Measurements from ENCODE around the gene FAM47E.
A peak's percentile ranks its signal among the peaks of the same experiment; 100 is the strongest.

Gene FAM47E

GRCh38 chr4:76302826-76303438 is 51.4 kb downstream of the FAM47E start:
- no peak for DNase-seq

GRCh38 chr4:76305033-76305687 is 53.6 kb downstream of the FAM47E start:
- DNase-seq, result peak in 1 of 3 experiments; percentile 33

GRCh38 chr4:76305971-76306881 is 54.7 kb downstream of the FAM47E start, which contains the start of gene STBD1:
Gene STBD1, plus strand, starts transcription at chr4:76306733. Its CDS starts 37 bp downstream, at chr4:76306770.
- peak; percentile 30 to 87 (median 87) for DNase-seq

GRCh38 chr4:76306882-76307659 is 55.5 kb downstream of the FAM47E start:
- peak; percentile 19 to 77 (median 77) for DNase-seq

GRCh38 chr4:76307660-76308014 is 56.1 kb downstream of the FAM47E start:
- peak in 1 of 3 experiments; percentile 36 for DNase-seq

DNA sequence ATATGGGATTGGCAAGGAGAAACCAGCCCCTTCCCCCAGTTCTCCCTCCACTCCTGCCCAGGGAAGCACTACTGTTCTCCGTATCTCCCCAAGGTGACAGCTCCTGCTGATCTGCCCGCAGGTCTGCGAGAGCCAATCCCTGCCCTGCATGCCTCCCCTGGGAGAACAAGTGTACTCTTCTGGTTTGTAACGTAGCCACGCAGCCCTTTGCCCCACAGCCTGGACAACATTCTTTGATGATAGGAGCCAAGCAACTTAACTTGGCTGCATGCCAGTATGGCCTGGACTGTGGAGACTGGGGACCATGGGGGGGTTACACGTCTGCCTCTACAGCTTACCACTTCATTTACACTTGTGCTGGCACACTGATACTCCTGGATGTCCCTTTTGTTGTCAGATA is 57.0 kb downstream of the FAM47E start:
- peak in 1 of 3 experiments; percentile 12 for DNase-seq

DNA sequence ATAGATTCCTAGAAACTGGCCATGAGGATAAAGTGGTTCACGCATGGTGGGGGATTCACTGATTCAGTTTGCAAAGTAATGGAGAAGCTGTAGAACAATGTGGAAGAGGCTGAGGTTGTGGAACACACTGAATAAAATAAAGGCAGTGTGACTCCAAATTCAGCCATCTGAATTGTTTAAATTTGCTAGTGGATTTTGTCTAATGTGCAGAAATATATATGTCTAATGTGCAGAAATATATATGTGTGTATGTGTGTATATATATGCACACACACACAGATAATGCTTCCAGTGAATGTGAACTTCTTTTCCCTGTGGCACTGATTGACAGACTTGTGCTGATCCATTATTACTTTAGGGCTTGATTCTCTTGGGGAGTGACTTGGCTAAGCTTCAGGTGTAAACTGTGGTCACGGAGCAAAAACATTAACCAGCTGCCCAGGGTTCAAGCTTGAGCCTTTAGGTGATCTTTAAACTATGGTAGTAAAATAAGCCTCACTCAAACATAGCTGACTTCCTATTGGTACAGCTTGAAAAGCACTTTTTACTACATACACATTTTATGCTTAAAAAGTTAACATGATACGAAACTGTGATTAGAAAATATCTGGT is 58.5 kb downstream of the FAM47E start:
- DNase-seq, result no peak

GRCh38 chr4:76310683-76311082 is 59.2 kb downstream of the FAM47E start:
- no peak for DNase-seq

DNA sequence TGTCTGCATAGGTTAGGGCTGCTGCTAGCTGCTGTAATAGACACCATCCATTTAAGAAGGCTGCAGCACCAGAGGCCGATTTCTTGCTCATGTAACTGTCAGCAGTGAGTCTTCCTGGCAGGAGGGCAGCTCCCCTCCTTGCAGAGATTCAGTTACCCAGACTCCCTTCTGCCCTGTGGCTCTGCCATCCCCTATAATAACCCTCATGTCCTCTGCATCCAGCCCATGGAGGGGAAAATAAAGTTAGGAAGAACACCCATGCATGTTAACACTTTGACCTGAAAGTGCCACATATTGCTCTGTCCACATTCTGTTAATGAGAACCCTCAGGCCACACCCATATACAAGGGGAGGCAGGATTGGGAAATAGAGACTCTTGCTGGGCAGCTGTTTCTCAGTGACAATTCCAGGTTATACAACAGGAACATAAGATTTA is 60.4 kb downstream of the FAM47E start:
- no peak for DNase-seq

DNA sequence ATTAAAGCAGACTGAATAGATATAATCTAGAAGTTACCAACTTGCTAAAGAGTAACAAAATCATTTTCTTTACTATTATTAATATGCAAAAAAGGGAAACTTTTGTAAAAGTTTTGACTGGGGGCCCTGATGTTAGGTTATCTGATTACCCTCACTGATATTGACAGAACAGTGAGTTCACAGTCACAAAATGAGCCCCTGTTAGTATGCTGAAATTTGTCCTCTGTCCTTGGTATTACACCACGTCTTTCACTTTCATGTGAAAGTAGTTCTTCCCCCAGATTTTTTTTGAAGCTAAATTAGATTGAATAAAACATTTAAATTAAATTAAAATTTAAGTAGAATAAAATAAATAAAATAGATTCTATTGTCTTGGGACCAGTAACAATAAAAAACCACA is 60.9 kb downstream of the FAM47E start:
- DNase-seq, result no peak

GRCh38 chr4:76313547-76313946 is 62.0 kb downstream of the FAM47E start:
- DNase-seq, result no peak

DNA sequence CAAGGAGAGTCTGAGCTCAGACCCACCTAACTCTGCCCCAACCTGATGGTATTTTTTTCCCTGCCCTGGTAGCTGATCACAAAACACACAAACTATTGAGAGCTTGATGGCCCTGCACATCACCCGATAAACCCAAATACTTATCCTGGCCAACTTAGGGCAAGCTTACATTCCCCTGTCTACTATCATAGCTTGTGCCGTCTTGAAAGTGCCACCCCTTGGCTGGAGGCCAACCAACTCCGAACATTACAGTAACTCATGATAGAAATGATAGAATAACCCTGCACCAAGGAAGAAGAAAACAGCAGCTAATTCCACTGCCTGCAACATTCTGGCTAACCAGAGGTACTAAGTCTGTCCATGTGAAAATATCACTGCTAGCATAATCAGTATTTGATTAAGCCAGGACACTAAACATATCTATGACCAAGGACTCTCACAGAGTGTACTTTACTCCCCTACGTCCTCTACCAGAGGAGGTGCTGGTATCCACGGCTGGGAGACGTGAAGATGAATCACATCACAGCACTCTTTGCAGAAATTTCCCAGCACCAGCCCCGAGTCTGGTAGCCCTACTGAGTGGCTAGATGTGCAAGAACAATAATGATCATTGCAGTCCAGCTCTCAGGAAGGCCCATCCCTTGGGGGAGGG is 63.9 kb downstream of the FAM47E start:
- DNase-seq, result no peak

GRCh38 chr4:76316131-76316530 is 64.6 kb downstream of the FAM47E start:
- no peak for DNase-seq

DNA sequence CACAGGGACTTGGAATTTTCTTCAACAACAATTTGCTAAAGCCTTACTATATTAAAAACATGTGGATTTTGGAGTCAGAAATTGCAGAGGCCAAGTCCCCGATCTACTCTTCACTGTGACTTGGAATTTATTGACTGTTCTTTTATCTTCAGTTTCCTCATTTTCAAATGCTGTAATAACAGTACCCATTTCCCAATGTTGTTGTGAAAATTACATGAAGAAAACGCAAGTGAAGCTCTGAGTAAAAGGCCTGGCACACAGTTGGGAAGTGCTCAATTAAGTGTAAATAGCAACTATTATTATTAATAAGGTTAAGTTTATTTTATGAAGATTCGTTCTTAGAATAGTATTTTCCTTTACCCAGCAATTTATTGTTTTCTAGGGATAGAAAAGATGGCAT is 70.7 kb downstream of the FAM47E start:
- DNase-seq, result no peak

GRCh38 chr4:76325072-76325471 is 73.6 kb downstream of the FAM47E start:
- no peak for DNase-seq

DNA sequence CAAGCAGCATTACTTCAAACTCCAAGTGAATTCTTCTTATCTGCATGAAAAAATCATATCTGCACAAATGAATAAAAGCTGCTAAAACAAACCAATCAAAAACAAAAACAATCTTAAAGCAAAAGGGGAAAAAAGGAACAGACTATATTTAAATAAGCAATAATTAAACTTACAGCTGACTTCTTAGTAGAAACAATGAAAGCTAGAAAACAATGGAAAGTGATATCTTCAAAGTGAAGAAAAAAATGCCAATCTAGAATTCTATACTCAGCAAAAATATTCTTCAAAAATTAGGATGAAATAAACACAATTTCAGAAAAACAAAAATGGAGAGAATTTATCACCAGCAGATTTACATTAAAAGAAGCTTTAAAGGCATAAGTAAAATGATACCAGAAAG is 75.0 kb downstream of the FAM47E start:
- DNase-seq, result no peak
